22Rv1 (cell line): ENCODE results near the gene ITGBL1.

ENCODE experiments used
- H3K27ac ChIP-seq: fragments of 450-650 bp; 2 replicates; pipeline ENCODE4 v1.5.1; 2017
- ZFX ChIP-seq: fragments of 450-650 bp; IDR thresholded peaks from 2 replicates; pipeline ENCODE4 v1.6.1; 2017; ENCODE audit warnings: antibody characterized with exemption, borderline replicate concordance
- TF ChIP-seq, protein P1 (sequence below): fragments of 450-650 bp; IDR thresholded peaks from 2 replicates; pipeline ENCODE4 v1.5.1; 2017; ENCODE audit warnings: mild to moderate bottlenecking

The ITGBL1 gene

DNA sequence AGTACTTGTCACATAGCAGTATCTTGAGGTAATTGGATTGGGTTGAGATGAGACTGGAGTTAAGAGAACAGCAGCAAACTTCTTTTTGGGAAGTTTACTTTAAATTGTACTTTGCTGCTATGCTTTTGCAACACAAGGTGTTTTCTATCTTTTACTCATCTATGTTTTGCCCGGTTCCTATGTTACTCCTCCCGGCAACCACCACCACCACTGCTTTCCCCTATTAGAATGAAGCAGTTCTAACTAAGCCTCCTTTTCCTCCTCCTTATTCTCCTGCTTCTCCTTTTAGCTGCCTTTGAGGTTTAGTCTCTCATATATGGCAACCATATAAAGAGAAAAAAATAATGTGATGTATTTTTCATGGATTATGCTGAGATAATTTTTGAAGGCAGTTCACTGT is 233.5 kb downstream of the ITGBL1 start:
- no peak overlapping the region for H3K27ac ChIP-seq
- TF ChIP-seq ZFX: no peak
- TF ChIP-seq, protein P1, sequence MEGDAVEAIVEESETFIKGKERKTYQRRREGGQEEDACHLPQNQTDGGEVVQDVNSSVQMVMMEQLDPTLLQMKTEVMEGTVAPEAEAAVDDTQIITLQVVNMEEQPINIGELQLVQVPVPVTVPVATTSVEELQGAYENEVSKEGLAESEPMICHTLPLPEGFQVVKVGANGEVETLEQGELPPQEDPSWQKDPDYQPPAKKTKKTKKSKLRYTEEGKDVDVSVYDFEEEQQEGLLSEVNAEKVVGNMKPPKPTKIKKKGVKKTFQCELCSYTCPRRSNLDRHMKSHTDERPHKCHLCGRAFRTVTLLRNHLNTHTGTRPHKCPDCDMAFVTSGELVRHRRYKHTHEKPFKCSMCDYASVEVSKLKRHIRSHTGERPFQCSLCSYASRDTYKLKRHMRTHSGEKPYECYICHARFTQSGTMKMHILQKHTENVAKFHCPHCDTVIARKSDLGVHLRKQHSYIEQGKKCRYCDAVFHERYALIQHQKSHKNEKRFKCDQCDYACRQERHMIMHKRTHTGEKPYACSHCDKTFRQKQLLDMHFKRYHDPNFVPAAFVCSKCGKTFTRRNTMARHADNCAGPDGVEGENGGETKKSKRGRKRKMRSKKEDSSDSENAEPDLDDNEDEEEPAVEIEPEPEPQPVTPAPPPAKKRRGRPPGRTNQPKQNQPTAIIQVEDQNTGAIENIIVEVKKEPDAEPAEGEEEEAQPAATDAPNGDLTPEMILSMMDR: no peak

DNA sequence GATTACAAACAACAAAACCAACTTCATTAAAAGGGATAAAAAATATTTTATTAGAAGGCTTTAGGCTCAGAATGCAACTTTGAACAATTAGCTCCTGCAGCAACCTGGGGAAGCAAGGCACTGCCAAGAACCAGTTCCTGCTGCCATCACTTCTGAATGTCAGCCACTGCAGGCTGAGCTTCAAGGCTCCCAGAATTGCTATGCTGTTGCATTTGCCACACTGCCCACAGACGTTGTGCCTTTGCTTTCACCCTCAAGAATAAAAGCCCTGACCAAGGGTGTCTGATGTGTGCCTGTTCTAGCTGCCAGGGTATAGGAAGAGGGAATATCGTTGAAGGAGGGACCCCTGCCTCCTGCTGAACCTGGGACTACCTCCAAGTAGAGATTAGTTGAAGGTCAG is 238.4 kb downstream of the ITGBL1 start:
- no peak overlapping the region for H3K27ac ChIP-seq
- TF ChIP-seq ZFX: no peak
- TF ChIP-seq, protein P1: no peak

DNA sequence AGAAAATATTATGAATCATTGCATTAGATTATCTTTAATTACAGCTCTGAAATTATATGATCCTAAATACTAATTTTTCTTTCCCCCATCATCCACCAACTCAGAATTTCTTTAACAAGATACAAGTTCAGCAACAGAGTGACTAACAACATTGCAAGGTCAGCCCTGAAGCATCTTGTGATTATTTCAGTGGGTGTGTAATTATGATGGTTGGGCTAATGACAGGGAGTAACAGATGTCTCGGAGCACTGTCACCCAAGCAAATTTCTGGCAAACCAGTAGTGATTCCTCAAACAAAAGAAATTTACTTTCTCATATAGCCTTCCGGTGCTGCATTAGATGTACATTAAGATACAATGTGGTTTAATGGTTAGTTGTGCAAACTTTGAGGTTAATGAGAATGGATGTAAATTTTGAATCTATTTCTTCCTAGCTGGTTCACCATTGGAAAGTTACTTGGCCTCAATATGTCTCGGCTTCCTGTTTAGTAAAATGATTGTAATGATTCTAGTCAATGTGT is 238.9 kb downstream of the ITGBL1 start:
- TF ChIP-seq, protein P1: no peak
- TF ChIP-seq ZFX: no peak
- H3K27ac ChIP-seq: no peak overlapping the region

DNA sequence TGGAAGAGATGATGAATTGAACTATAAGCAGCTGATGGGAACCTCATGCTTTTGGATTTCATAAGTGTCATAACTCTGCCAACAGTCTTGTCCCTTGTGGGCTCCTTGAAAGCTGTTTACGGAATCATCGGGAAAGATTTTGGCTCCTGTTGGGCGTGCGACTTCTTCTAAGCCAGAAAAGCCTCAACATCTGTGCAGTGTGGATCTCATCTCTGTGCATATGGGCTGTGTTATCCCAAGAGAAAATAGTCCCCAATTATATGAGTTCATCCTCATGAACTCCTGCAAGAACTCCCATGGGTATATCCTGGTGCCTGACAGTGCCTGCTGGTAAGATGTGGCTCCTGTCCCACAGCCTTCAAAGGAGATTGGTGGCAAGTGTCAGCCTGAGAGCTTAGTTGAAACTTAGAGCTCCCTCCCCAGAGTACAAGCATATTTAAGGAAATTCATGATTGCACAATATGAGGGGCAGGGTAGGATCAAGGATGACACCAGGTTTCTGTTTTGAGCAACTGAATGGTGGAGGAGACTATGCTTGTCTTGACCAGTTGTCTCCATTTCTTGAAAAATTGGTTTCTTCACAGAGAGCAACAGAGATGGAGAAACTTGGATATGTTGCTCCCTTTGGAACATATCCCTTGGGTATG is 243.5 kb downstream of the ITGBL1 start:
- no peak for TF ChIP-seq ZFX
- TF ChIP-seq, protein P1: no peak
- no peak overlapping the region for H3K27ac ChIP-seq

DNA sequence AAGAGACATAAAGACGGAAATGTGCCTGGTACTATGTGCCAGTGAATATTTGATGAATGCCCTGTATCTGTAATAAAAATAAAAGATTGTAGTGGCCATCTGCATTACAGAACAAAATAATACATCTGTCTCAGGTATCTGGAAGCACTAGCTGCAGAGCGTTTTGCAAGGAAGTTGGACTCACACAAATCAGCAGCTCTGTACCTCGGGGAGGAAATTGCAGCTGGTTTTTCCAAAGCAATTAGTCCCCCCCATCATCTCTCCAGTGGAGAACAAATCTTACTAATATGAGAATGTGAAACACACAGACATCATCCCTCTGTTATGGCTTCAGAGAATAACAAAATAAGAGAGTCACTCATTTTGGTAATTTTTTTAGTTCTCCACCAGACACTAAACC is 245.3 kb downstream of the ITGBL1 start:
- no peak overlapping the region for H3K27ac ChIP-seq
- TF ChIP-seq ZFX: no peak
- TF ChIP-seq, protein P1: no peak

DNA sequence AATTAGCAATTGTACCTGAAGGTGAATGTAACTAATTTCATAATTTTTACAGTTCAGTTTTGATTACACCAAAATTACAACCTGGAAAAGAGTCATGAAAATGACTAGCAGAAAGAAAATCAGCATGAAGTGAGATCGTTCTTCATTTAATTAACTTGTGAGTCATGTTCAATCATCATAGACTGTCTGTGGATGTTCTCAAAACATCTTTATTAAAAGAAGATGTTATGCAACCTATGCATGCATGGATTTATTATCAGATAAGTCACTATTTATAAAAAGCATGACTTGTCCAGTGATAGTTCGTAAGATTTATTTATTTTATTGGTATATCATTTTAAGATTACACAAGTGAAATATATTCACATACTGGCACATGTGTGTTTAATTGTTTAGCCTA is 245.9 kb downstream of the ITGBL1 start:
- no peak overlapping the region for H3K27ac ChIP-seq
- TF ChIP-seq, protein P1: no peak
- no peak for TF ChIP-seq ZFX

DNA sequence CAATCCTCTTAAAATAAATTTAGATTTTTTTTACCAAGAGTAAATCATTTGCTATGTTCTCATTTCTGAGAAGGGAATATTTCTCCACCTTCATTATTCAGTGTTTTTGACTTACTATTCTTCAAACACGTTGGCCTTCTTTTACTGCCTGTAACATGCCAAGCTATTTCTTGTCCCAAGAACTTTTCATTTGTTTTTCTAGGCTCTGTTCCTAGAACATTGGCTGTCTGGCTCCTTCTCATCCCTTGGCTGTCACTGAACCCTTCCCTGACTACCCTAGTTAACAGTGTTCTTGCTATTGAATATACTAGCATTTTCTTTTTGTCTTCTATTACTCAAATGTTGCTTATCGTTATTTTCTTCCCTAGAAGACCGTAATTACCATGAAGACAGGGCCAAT is 248.1 kb downstream of the ITGBL1 start:
- TF ChIP-seq, protein P1: no peak
- TF ChIP-seq ZFX: no peak
- H3K27ac ChIP-seq: no peak overlapping the region
